Osteocyte (in vitro differentiated cells): ENCODE measurements around the gene DUSP15. TPM values are rescaled to one million over a fixed set of nuclear protein-coding genes. Genes with fewer than 3 reads are reported as not detected.
A peak's percentile ranks its signal among the peaks of the same experiment; 100 is the strongest.

Source experiments
- DNase-seq: peaks from one replicate; pipeline ENCODE4 v3.0.0; 2021; ENCODE audit warnings: mixed read lengths; ENCODE audit not compliant: unreplicated experiment; ENCODE audit errors: extremely low spot score
- H3K27ac Mint-ChIP-seq: one replicate; pipeline ENCODE4 v1.8.0; 2021; ENCODE audit warnings: mild to moderate bottlenecking, mixed read lengths; ENCODE audit not compliant: unreplicated experiment
- H3K27me3 Mint-ChIP-seq: one replicate; pipeline ENCODE4 v1.8.0; 2021; ENCODE audit warnings: mixed read lengths; ENCODE audit not compliant: unreplicated experiment
- H3K36me3 Mint-ChIP-seq: one replicate; pipeline ENCODE4 v1.8.0; 2021; ENCODE audit warnings: mixed read lengths; ENCODE audit not compliant: unreplicated experiment
- H3K4me1 Mint-ChIP-seq: one replicate; pipeline ENCODE4 v1.8.0; 2021; ENCODE audit warnings: mixed read lengths; ENCODE audit not compliant: unreplicated experiment
- H3K4me3 Mint-ChIP-seq: one replicate; pipeline ENCODE4 v1.8.0; 2021; ENCODE audit warnings: mild to moderate bottlenecking, moderate library complexity, mixed read lengths; ENCODE audit not compliant: unreplicated experiment
- H3K9me3 Mint-ChIP-seq: one replicate; pipeline ENCODE4 v1.8.0; 2021; ENCODE audit warnings: mixed read lengths; ENCODE audit not compliant: unreplicated experiment
- CTCF ChIP-seq: fragments of 200-600 bp; sonication (generic); IDR thresholded peaks from 2 replicates; pipeline ENCODE4 v1.5.0; 2021; ENCODE audit warnings: antibody characterized with exemption, mild to moderate bottlenecking, moderate library complexity
- total RNA-seq: library from RNA; stranded (reverse); gene quantifications from 2 replicates; pipeline ENCODE4 v1.2.1, GENCODE V29; 2021

Gene DUSP15
- total RNA-seq, 1 donor from 2014 or later, result 3.2 TPM

GRCh38 chr20:31811198-31811597 is 59.1 kb downstream of the DUSP15 start:
- H3K27me3 Mint-ChIP-seq, result no peaks in the 10 kb centered on the region
- H3K4me1 Mint-ChIP-seq, result peaks cover 70% of the 10 kb centered on the region
- TF ChIP-seq CTCF, result no peak
- H3K4me3 Mint-ChIP-seq, result peak overlapping the region; percentile 18
- H3K36me3 Mint-ChIP-seq, result peaks cover 4% of the 10 kb centered on the region
- DNase-seq, result no peak
- H3K27ac Mint-ChIP-seq, result peak overlapping the region; percentile 93
- H3K9me3 Mint-ChIP-seq, result no peaks in the 10 kb centered on the region

Other genes with a start within 250 kb of the DUSP15 start
- gene COX4I2, start 232.6 kb downstream of the DUSP15 start, total RNA-seq, result not detected in 2 replicates
- 67.0 and 69.4 TPM in 2 replicates for gene BCL2L1, start 147.7 kb downstream of the DUSP15 start, total RNA-seq
- 22.6 and 25.5 TPM in 2 replicates for gene TPX2, start 131.2 kb downstream of the DUSP15 start, total RNA-seq
- gene MYLK2, start 51.2 kb downstream of the DUSP15 start, total RNA-seq, result 0.10 and 0.27 TPM in 2 replicates
- 11.8 and 13.6 TPM in 2 replicates for gene FOXS1, start 24.9 kb downstream of the DUSP15 start, total RNA-seq
- 0.18 and 0.24 TPM in 2 replicates for gene TTLL9, start 107 bp upstream of the DUSP15 start, total RNA-seq
- 12.2 and 12.5 TPM in 2 replicates for gene PDRG1, start 81.5 kb upstream of the DUSP15 start, total RNA-seq
- gene XKR7, start 97.6 kb upstream of the DUSP15 start, total RNA-seq, result not detected in 2 replicates
- gene CCM2L, start 139.9 kb upstream of the DUSP15 start, total RNA-seq, result not detected in 2 replicates
- not detected in 2 replicates for gene HCK, start 181.7 kb upstream of the DUSP15 start, total RNA-seq
- gene TM9SF4, start 239.2 kb upstream of the DUSP15 start, total RNA-seq, result 64.4 and 67.3 TPM in 2 replicates